ENCODE data around the gene OR11H7.
"Not testable (repeated sequence)": the region's sequence is repeated elsewhere in the genome, so short reads cannot be mapped to it uniquely, and the experiment has no call there.

OR11H7 gene

DNA sequence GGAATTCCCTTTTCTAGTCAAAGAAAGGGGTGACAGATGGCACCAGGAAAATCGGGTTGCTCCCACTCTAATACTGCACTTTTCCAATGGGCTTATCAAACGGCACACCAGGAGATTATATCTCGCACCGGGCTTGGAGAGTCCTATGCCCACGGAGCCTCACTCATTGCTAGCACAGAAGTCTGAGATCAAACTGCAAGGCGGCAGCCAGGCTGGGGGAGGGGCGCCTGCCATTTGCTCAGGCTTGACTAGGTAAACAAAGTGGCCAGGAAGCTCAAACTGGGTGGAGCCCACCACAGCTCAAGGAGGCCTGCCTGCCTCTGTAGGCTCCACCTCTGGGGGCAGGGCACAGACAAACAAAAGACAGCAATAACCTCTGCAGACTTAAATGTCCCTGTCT is 51.5 kb downstream of the OR11H7 start:
- not testable (repeated sequence) for DNase-seq

All from midbrain (tissue), 1 donor.